Head of caudate nucleus (tissue), 42 donors: ENCODE results near the gene PLEKHM2.

Source experiments
- DNase-seq, 42 donors: peaks; one replicate each; pipeline versions ENCODE4 v3.0.0 to v3.0.0-alpha.2; 2020 to 2021; ENCODE audit warnings: mixed read lengths in 7 of 42
- intact Hi-C: fragments of 100-400 bp; cut with DNase I; formaldehyde crosslinking; loops from one replicate; pipeline ENCODE4 v1.15.0; 2022

Gene PLEKHM2

DNA sequence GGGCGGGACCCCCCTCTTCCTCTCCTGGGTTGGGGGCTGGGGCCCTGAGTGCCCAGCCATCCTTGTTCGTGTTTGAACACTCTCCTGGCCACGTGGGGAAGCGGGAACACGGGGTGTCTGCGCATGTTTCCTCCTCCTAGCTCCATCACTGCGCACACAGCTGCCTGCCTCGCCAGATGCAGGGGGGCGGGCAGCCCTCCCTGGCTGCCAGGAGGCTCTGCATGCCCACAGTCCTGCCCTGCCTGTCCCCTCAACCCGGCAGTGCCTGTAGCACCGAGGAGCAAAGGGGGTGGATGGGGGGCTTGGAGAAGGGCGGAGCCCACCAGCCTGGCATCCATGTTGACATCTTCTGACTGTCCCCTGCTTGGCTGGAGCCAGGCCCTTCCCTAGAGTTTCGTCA is 50.2 kb downstream of the PLEKHM2 start:
- intact Hi-C loops = no loop called here
- DNase-seq = no peak

GRCh38 chr1:15734901-15735300 is 50.8 kb downstream of the PLEKHM2 start:
- DNase-seq = no peak
- intact Hi-C loops = no loop called here

GRCh38 chr1:15735304-15736037 is 51.4 kb downstream of the PLEKHM2 start:
- intact Hi-C loops = no loop called here

DNA sequence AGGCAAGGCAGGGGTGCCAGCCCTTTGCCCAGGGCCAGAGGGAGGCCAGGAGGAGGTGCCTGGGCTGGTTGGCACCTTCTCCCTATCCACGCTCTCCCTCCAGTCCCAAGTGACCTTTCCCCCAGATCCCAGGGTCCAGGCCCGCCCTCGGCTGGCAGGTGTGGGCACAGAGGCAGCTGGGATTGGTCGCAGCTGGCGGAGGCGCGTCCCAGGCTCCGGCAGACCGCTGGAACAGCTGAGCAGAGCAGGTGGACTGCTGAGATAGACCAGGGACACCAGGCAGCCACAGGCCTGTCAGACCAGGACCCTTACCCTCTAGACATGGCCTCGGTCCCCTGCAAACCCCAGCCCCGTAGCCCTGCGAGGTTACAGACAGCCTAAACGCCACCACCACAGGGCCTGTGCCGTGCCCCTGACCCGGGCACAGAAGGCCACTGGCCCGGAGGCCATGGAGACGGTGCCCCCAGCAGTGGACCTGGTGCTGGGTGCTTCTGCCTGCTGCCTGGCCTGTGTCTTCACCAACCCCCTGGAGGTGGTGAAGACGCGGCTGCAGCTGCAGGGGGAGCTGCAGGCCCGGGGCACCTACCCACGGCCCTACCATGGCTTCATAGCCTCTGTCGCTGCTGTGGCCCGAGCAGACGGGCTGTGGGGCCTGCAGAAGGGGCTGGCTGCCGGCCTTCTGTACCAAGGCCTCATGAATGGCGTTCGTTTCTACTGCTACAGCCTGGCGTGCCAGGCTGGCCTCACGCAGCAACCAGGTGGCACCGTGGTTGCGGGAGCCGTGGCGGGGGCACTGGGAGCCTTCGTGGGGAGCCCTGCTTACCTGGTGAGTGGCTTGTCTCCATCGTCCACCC is 52.1 kb downstream of the PLEKHM2 start, which contains the start of gene SLC25A34:
SLC25A34 (plus strand) TSS at position 221 of the 854 bp plus-strand sequence; CDS start at position 449, 228 bp downstream.
- DNase-seq = peak in 15 of 42 donors; percentile 8 to 54 (median 31)
- intact Hi-C loops = no loop called here

More at GRCh38 chr1:15735304-15736037, 51.4 kb downstream of the PLEKHM2 start:
- no peak for DNase-seq

DNA sequence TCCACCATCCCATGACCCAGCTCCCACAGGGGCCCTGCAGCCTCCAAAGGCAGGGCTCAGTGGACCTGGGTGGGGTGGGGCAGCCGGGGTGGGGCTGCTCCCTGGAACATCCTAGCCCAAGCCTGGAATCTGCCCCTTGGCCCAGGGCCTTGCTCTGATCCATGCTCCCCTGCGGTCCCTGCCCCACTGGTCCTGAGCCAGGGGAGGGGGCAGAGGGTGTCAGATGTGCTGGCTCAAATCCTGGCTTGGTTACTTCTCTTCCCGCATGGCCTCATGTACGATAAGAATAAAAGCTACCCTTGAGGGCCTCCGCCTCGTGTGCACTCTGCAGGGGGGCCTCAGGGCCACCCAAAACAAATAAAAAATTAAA is 52.8 kb downstream of the PLEKHM2 start:
- DNase-seq = no peak
- intact Hi-C loops = no loop called here

GRCh38 chr1:15737324-15738319 is 53.5 kb downstream of the PLEKHM2 start:
- no peak for DNase-seq
- intact Hi-C loops = no loop called here

GRCh38 chr1:15738416-15739113 is 54.4 kb downstream of the PLEKHM2 start:
- intact Hi-C loops = no loop called here
- no peak for DNase-seq

DNA sequence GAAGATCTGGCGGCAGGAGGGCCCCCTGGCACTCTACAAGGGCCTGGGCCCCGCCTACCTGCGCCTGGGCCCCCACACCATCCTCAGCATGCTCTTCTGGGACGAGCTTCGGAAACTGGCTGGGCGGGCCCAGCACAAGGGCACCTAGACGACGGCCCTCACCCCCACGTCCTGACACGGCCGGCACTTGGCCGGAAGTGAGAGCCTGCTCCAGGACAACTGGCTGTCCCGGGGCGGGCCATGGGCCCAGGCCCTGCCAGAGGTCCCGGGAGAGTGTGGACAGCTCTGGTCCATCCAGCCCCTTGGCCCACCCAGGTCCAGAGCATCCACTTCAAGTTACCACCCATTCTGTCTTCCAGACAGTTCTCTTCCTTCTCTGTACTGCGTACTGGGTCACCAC is 55.1 kb downstream of the PLEKHM2 start:
- intact Hi-C loops = no loop called here

GRCh38 chr1:15739745-15740144 is 55.6 kb downstream of the PLEKHM2 start:
- intact Hi-C loops = no loop called here
- no peak for DNase-seq

More for the DNA sequence above, 55.1 kb downstream of the PLEKHM2 start:
- DNase-seq = no peak

DNA sequence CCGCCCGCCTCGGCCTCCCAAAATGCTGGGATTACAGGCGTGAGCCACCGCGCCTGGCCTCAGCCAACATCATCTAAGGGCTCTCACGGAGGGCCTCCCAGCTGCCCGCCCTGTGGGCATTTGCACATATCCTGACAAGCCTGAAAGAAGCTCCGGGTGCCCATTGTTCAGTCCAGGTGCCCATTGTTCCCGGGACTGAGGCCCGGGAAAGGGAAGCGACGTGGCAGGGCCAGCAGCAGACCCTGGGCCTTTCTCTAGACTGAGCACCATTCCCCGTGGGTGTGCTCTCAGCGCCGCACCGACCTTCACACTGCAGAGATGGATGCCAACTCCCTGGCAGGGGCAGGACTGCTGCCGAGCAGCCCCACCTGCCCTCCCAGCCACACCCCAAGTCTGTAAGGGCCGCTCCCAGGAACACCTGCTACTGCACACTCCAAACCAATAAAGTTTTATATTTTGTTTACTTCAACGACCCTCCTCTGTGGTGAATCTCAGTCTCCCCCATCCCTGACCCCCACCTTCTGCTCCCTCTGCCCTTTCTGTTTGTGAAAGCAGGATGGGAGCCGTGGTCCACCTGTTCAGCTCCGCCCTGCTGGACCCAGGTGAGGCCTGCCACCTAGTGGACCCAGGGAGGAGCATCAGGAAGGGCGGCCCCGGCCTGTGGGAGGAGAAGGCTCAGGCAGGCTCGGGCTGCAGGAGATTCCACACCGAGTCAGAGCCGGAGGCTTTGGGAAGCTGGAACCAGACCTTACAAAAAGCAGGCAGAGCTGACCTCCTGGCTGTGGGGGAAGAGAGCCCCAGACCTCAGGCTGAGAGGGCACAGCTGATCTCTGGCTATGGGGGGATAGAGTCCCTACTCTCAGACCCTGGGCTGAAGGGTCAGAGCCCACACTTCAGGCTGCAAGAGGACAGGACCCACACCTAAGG is 57.1 kb downstream of the PLEKHM2 start:
- intact Hi-C loops = no loop called here
- peak; percentile 48 to 86 (median 72) for DNase-seq

DNA sequence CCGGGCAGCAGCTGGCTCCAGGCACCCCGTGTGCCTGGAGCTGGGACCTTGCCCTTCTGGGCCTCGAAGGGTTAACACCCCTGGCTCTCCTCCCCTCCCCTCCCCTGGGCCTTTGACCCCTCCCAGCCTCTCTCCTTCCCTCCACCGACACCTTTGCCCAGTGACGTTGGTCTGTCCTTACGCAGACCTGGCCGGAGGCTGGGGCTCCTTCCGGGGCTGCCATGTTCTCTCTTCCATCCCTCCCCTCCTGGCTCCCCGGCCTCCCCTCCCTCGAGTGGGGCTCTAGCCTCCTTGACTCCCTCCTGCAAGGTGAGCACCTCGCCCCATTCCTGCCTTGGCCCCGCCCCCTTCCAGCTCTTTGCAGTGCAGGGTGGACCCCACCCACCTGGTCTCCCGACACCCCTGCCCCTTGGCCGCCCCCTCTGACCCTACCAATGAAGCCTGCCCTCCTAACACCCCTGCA is 58.2 kb downstream of the PLEKHM2 start, which contains the start of gene TMEM82:
TMEM82 (plus strand) TSS at position 161 of the 463 bp plus-strand sequence; CDS start at position 222, 61 bp downstream.
- intact Hi-C loops = no loop called here

DNA sequence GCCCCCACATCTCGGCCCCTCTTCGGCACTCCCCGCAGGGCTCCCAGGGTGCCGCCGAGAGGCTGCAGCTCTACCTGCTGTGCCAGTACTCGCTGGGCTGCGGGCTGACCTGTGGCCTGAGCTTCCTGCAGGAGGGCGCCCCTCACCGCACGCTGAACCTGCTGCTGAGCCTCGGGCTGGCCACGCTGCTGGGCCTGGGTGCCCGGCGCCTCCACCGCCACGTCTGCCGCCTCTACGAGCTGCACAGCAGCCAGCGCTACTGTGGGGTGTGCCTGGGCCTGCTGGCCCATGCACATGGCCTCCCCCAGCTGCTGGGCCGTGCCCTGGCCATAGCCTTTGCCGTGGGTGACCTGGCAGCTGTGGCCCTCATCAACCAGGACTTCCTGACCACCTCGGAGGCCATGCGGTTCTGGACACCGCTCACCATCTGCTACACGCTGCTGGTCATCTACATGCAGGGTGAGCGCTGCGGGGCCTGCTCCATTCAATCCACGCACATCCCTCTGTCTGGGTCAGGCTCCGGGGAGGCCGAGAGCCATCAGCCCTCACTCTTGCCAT is 60.1 kb downstream of the PLEKHM2 start:
- no peak for DNase-seq
- intact Hi-C loops = no loop called here

More for the DNA sequence above, 58.2 kb downstream of the PLEKHM2 start, which contains the start of gene TMEM82:
- DNase-seq = no peak

DNA sequence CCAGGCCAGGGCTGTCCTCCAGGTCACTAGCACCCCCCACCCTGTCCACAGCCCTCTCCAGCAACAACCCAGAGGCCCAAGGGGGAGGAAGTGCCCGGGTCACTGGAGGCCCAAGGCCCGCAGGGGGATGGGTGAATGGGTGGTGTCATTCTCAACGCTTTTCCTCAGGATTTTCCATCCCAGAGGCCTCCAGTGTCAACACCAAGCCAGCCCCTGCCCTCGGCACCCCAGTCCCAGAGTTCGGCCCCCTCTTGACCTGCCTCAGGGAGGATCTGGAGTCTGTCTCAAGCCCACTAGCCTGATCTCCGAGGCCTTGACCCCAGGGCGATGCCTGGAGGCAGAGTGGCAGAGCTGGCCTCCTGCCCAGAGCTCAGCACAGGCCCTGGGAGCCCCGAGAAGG is 63.3 kb downstream of the PLEKHM2 start:
- no peak for DNase-seq
- intact Hi-C loops = no loop called here

GRCh38 chr1:15748264-15748663 is 64.1 kb downstream of the PLEKHM2 start:
- DNase-seq = no peak
- intact Hi-C loops = no loop called here

DNA sequence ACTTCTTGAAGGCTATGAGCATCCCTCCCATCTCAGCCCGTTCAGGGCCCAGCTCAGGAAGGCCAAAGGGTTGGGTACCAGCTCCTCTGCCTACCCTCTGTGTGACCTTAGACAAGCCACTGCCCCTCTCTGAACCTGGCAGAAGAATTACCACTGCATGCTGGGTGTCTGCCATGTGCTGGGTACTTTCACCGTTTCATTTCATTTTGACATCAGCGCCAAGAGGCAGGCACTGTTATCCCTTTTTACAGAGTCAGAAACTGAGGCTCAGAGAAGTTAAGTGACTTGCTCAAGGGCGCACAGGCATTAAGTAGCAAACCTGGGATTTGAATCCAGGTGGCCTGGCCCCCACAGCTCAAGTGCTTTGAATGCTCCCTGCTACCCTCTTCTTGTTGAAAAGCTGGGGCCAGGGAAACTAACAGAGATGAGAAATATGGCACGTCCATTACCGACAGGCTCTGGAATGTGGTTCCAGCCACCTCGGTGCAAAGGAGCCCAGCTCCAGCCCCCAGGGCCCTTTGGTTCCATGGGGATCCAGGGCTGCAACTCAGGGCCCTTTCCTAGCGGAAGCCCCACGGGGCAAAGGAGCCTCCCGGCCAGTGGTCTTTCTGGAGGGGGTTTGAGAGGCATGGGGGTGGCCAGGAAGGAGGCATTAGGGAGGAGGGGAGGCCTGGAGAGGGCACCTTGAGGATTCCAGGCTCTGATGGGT is 64.7 kb downstream of the PLEKHM2 start:
- intact Hi-C loops = no loop called here
- no peak for DNase-seq
